Skeletal muscle tissue (tissue), 4 donors: ENCODE measurements around the gene KLF11. TPM values are rescaled to one million over a fixed set of nuclear protein-coding genes. Genes with fewer than 3 reads are reported as not detected.

ENCODE experiments used
- H3K27ac ChIP-seq: one replicate; pipeline ENCODE4 v1.7.0; 2013; ENCODE audit warnings: mild to moderate bottlenecking, low read depth, low read length, inconsistent platforms
- H3K27me3 ChIP-seq, 3 donors: one replicate each; pipeline ENCODE4 v1.7.0; 2013; ENCODE audit warnings: low read length in 3 of 3; ENCODE audit not compliant: control insufficient read depth in 3 of 3, insufficient read depth in 3 of 3
- H3K36me3 ChIP-seq, 3 donors: one replicate each; pipeline ENCODE4 v1.7.0; 2013; ENCODE audit warnings: low read length in 3 of 3; ENCODE audit not compliant: control insufficient read depth in 3 of 3, insufficient read depth in 3 of 3
- H3K4me1 ChIP-seq, 3 donors: one replicate each; pipeline ENCODE4 v1.7.0; 2013; ENCODE audit warnings: low read length in 3 of 3, mild to moderate bottlenecking in 3 of 3; ENCODE audit not compliant: control insufficient read depth in 3 of 3, insufficient read depth in 3 of 3
- H3K4me3 ChIP-seq, 3 donors: one replicate each; pipeline ENCODE4 v1.7.0; 2013; ENCODE audit warnings: low read length in 3 of 3
- H3K9ac ChIP-seq, 3 donors: one replicate each; pipeline ENCODE4 v1.7.0; 2013; ENCODE audit warnings: low read length in 3 of 3, mild to moderate bottlenecking in 3 of 3, moderate library complexity in 2 of 3, low read depth in 1 of 3
- H3K9me3 ChIP-seq, 3 donors: one replicate each; pipeline ENCODE4 v1.7.0; 2013; ENCODE audit warnings: low read length in 3 of 3; ENCODE audit not compliant: control insufficient read depth in 3 of 3
- total RNA-seq: library from RNA; depleted of rRNA; stranded (reverse); fragments of >200 nt; gene quantifications from one replicate; pipeline ENCODE4 v1.2.3, GENCODE V29; 2014
- donor health status: Osteomylitis.

Gene KLF11
- total RNA-seq, 1 donor from 2014 or later, result 11.5 TPM

- H3K4me1 ChIP-seq, result peaks cover 7 to 14% (median 10%) of the 10 kb centered on the region in 3 donors
- no peak overlapping the region for H3K27ac ChIP-seq
- no peaks in the 10 kb centered on the region for H3K36me3 ChIP-seq
- no peak overlapping the region for H3K9ac ChIP-seq
- peaks cover 32 to 45% (median 38%) of the 10 kb centered on the region in 3 donors for H3K27me3 ChIP-seq
- H3K9me3 ChIP-seq, result no peaks in the 10 kb centered on the region
- no peak overlapping the region for H3K4me3 ChIP-seq
These were observed 31.8 kb downstream of the KLF11 start for GRCh38 chr2:10075101-10075500.

- H3K27ac ChIP-seq, result no peak overlapping the region
- no peaks in the 10 kb centered on the region for H3K9me3 ChIP-seq
- H3K4me3 ChIP-seq, result no peak overlapping the region
- peaks cover 32 to 49% (median 42%) of the 10 kb centered on the region in 3 donors for H3K27me3 ChIP-seq
- H3K4me1 ChIP-seq, result peaks cover 7 to 14% (median 10%) of the 10 kb centered on the region in 3 donors
- no peak overlapping the region for H3K9ac ChIP-seq
- no peaks in the 10 kb centered on the region for H3K36me3 ChIP-seq
These were observed 32.3 kb downstream of the KLF11 start for GRCh38 chr2:10075571-10076209.

DNA sequence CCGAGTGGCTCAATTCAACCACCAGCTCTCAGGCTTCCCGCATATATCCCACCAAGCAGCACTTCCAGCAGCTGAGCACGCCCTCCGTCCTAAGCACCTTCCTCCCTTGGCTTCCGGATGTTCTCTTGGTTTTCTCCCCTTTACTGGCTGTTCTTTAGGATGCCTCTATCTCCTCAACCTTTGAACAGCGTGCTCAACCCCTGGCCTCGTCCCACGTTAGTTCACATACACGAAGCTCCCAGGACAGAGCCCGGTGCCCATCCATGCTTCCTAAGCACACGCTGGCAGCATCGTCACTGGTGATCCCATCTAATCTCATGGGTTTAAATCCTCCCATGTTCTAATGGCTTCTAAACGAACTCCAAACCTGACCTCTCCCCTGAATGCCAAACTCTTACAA is 33.2 kb downstream of the KLF11 start:
- H3K9me3 ChIP-seq, result no peaks in the 10 kb centered on the region

DNA sequence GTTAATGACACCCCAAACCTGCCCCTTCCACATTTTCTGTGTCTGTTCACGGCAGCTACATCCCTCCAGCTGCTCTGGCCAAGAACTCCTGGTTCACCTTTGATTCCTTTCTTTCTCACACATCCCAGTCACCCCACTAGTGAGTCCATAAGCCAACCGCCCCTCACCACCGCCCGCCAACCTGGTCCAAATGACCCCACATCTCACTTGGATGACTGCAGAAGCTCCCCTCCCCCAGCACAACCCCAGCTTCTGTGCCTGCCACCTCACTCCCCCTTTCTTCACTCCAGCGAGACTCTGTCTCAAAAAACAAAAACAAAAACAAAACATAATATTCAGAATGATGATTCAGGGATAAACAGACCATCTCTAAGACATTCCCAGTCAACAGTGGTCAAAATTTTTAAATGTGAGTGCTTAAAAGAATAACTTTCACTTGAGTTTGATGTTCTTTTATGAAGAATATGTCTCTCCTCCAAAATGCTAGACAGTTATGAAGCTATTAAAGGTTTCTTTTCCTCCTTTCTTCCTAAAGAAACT is 33.7 kb downstream of the KLF11 start:
- Histone ChIP-seq H3K4me3 (no peak overlapping the region), H3K36me3 (no peaks in the 10 kb centered on the region), H3K27me3 (peaks cover 32 to 56% (median 49%) of the 10 kb centered on the region in 3 donors), H3K4me1 (peaks cover 7 to 14% (median 10%) of the 10 kb centered on the region in 3 donors), H3K9me3 (no peaks in the 10 kb centered on the region), H3K9ac (no peak overlapping the region), H3K27ac (no peak overlapping the region)

More for the DNA sequence above, 33.2 kb downstream of the KLF11 start:
- Histone ChIP-seq H3K36me3 (no peaks in the 10 kb centered on the region), H3K27ac (no peak overlapping the region), H3K4me3 (no peak overlapping the region), H3K27me3 (peaks cover 32 to 56% (median 48%) of the 10 kb centered on the region in 3 donors), H3K4me1 (peaks cover 7 to 14% (median 10%) of the 10 kb centered on the region in 3 donors), H3K9ac (no peak overlapping the region)

- no peak overlapping the region for H3K27ac ChIP-seq
- H3K9me3 ChIP-seq, result no peaks in the 10 kb centered on the region
- peaks cover 7 to 12% (median 10%) of the 10 kb centered on the region in 3 donors for H3K4me1 ChIP-seq
- H3K4me3 ChIP-seq, result no peak overlapping the region
- H3K27me3 ChIP-seq, result peaks cover 40 to 61% (median 54%) of the 10 kb centered on the region in 3 donors
- no peak overlapping the region for H3K9ac ChIP-seq
- H3K36me3 ChIP-seq, result no peaks in the 10 kb centered on the region
These were observed 34.7 kb downstream of the KLF11 start for GRCh38 chr2:10078001-10078400.

DNA sequence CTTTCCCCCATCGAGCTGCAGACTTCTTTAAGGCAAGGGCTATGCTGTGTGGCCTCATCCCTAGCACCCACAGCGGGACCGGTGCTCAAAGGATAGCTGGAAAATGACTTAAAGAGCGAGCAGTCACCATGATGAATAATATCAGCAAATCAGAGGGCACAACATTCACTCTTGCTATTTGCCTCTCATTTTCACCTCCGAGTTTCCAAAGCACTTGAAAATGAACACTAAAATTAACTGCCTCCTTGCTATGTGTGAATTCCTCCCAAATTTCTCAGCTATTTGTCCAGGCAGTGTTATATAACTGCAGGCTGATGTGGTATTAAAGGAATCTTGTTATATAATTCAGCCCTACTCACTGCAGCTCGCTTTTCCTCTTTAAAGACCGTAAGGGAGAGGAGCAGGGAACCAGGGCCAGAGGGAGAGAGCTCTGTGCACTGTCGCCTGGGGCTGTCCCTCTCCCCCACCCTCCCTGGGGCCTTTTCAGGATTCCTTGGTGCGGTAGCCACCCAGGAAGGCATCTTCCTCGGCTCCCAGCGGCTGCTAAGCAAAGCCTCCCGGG is 35.4 kb downstream of the KLF11 start:
- Histone ChIP-seq H3K27ac (peak overlapping the region; percentile 23), H3K36me3 (no peaks in the 10 kb centered on the region), H3K4me1 (peaks cover 7 to 15% (median 10%) of the 10 kb centered on the region in 3 donors), H3K27me3 (peaks cover 40 to 62% (median 57%) of the 10 kb centered on the region in 3 donors), H3K4me3 (peak overlapping the region; percentile 57 to 67 (median 62)), H3K9ac (peak overlapping the region in 2 of 3 donors; percentile 22 to 63), H3K9me3 (no peaks in the 10 kb centered on the region)

DNA sequence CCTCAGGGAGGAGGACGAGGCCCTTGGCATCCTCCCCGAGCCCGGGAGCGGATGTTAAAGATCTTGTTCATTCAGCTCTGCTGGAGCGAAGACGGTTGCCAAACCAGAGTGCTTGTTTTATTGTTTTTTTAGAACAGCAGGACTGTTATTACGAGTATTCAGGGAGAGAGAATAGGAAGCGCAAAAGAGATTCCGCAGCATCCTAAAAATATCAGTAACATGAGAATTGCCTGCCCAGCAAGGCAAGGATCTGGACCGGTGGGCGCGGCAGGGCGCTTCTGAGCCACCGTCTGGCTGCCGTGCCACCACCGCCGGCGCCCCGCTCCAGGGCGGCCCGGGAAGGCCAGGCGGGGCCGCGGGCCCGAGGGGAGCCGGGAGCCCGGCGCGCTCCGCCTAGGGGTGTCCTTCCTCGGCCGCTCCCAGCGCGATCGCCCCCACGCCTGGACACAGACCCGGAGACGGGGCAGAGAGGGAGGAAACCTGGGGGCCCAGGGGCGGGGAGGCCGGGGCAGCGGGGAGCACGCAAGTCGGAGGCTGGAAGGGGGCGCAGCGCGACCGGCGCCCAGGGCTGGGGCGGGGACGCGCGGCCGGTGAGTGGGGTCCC is 36.0 kb downstream of the KLF11 start:
- Histone ChIP-seq H3K4me1 (peaks cover 7 to 16% (median 10%) of the 10 kb centered on the region in 3 donors), H3K9ac (peak overlapping the region in 2 of 3 donors; percentile 22 to 63), H3K36me3 (no peaks in the 10 kb centered on the region), H3K4me3 (peak overlapping the region; percentile 57 to 67 (median 62)), H3K27me3 (peaks cover 44 to 62% (median 58%) of the 10 kb centered on the region in 3 donors), H3K9me3 (no peaks in the 10 kb centered on the region), H3K27ac (peak overlapping the region; percentile 23)

GRCh38 chr2:10079870-10080535 is 36.7 kb downstream of the KLF11 start, which contains the start of gene CYS1:
Gene CYS1, minus strand, starts transcription at chr2:10080411. Its CDS starts 188 bp downstream, at chr2:10080223.
- Histone ChIP-seq H3K27ac (peak within 1 kb of the TSS; percentile 23), H3K4me1 (peaks cover 7 to 16% (median 10%) of the 10 kb centered on the region in 3 donors), H3K9me3 (no peaks in the 10 kb centered on the region), H3K4me3 (peak within 1 kb of the TSS; percentile 57 to 67 (median 62)), H3K27me3 (peaks cover 45 to 61% (median 58%) of the 10 kb centered on the region in 3 donors), H3K9ac (peak within 1 kb of the TSS in 2 of 3 donors; percentile 22 to 63), H3K36me3 (no peaks in the 10 kb centered on the region)

DNA sequence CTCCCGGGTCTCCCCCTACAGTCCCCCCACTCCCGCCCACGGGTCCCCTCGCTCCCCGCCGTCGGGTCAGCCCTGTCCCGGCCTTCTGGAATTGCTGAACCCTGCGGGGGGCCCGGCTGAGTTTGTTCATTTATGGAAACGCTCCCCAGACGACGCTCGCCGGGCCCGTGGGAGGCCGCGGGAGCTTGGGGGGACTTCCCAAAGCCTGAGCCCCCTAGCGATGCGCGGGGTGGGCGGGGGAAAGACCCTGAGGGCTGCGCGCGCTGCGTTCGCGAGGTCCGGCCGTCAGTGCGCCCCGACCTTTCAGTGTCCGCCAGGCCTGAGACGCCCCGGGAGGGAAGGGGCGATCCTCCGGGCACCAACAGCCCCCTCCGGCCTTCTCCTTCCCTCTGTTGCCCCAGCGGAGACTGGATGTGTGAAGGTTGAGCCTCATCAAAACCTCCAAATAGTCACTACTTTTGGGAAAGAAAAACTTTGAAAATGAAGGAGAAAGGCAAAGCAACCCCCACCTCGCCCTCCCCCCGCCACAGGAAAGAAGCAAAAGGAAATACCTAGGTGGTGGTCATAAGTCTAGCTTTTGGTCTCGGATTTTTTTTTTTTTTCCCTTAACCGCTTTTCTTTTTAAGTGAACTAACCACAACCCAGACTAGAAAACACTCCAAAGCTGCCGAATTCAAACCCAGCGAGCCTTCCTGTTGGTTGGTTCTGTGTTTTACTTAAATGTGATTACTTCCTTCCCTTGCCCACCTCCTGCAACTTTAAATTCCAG is 37.4 kb downstream of the KLF11 start:
- H3K27ac ChIP-seq, result no peak overlapping the region
- H3K4me1 ChIP-seq, result peaks cover 7 to 16% (median 10%) of the 10 kb centered on the region in 3 donors

More for the DNA sequence above, 37.4 kb downstream of the KLF11 start:
- H3K9me3 ChIP-seq, result no peaks in the 10 kb centered on the region
- H3K4me3 ChIP-seq, result no peak overlapping the region
- no peak overlapping the region for H3K9ac ChIP-seq
- peaks cover 41 to 56% (median 51%) of the 10 kb centered on the region in 3 donors for H3K27me3 ChIP-seq
- H3K36me3 ChIP-seq, result no peaks in the 10 kb centered on the region
